SU-DHL-6 (cell line): ENCODE results near the gene FBXL4.
"Not testable (repeated sequence)": the region's sequence is repeated elsewhere in the genome, so short reads cannot be mapped to it uniquely, and the experiment has no call there.

Experiments
- H2AFZ ChIP-seq: fragments of 200-600 bp; sonication (generic); 2 replicates; pipeline ENCODE4 v1.6.1; 2014; ENCODE audit warnings: low read depth, mild to moderate bottlenecking, moderate library complexity, mixed read lengths, antibody characterized with exemption, low read length; ENCODE audit not compliant: severe bottlenecking
- H3F3A ChIP-seq: fragments of 200-600 bp; shearing (Covaris generic); 2 replicates; pipeline ENCODE4 v1.6.0; 2016; ENCODE audit warnings: antibody characterized with exemption, mild to moderate bottlenecking; ENCODE audit not compliant: insufficient read depth
- H3K27ac ChIP-seq: fragments of 200-600 bp; sonication (generic); 2 replicates; pipeline ENCODE4 v1.5.1; 2016; ENCODE audit warnings: low read depth, mild to moderate bottlenecking, low read length, moderate library complexity, mixed read lengths
- H3K27me3 ChIP-seq: fragments of 200-600 bp; sonication (generic), shearing (Covaris generic); 2 replicates; pipeline ENCODE4 v1.6.0; 2014; ENCODE audit warnings: mild to moderate bottlenecking, low read length
- H3K36me3 ChIP-seq: fragments of 200-600 bp; sonication (generic); 2 replicates; pipeline ENCODE4 v1.6.1; 2014; ENCODE audit warnings: mild to moderate bottlenecking, low read length, mixed read lengths
- H3K4me2 ChIP-seq: fragments of 300-600, 200-600 bp; shearing (Covaris generic), sonication (generic); 2 replicates; pipeline ENCODE4 v1.6.0; 2014; ENCODE audit warnings: low read length, low read depth, mild to moderate bottlenecking; ENCODE audit not compliant: poor library complexity, severe bottlenecking
- H3K4me3 ChIP-seq: fragments of 200-600 bp; sonication (generic); 2 replicates; pipeline ENCODE4 v1.5.1; 2014; ENCODE audit warnings: antibody characterized with exemption, low read length, mild to moderate bottlenecking, mixed read lengths; ENCODE audit not compliant: insufficient read depth, poor library complexity, severe bottlenecking
- H3K79me2 ChIP-seq: fragments of 200-600 bp; sonication (generic); 2 replicates; pipeline ENCODE4 v1.6.1; 2014; ENCODE audit warnings: mild to moderate bottlenecking, low read length, moderate library complexity; ENCODE audit not compliant: insufficient read depth
- H3K9ac ChIP-seq: fragments of 200-600 bp; sonication (generic); 2 replicates; pipeline ENCODE4 v1.7.0; 2014; ENCODE audit warnings: mild to moderate bottlenecking, low read length
- H3K9me2 ChIP-seq: fragments of 200-600 bp; sonication (generic); replicated peaks from 2 replicates; pipeline ENCODE4 v1.6.1; 2014; ENCODE audit warnings: low read length; ENCODE audit not compliant: insufficient read depth
- H3K9me3 ChIP-seq: fragments of 200-600 bp; sonication (generic); 2 replicates; pipeline ENCODE4 v1.6.1; 2014; ENCODE audit warnings: low read length, mixed read lengths; ENCODE audit not compliant: insufficient read depth
- H4K20me1 ChIP-seq: fragments of 200-600 bp; sonication (generic); 2 replicates; pipeline ENCODE4 v1.6.1; 2014; ENCODE audit warnings: low read depth, mild to moderate bottlenecking, antibody characterized with exemption, low read length, moderate library complexity, mixed read lengths
- CTCF ChIP-seq: fragments of 200-600 bp; sonication (generic); IDR thresholded peaks from one replicate; pipeline ENCODE4 v1.5.1; 2017; ENCODE audit warnings: antibody characterized with exemption, mild to moderate bottlenecking, low read length, moderate library complexity; ENCODE audit not compliant: insufficient read depth, poor library complexity, severe bottlenecking
- EZH2phosphoT487 ChIP-seq: fragments of 200-600 bp; sonication (generic), shearing (Covaris generic); conservative IDR thresholded peaks from 2 replicates; pipeline ENCODE4 v1.6.1; 2018; ENCODE audit warnings: mild to moderate bottlenecking, antibody characterized with exemption, low read length, moderate library complexity, mixed read lengths

Gene FBXL4

GRCh38 chr6:98924647-98925046 is 23.1 kb downstream of the FBXL4 start:
- no peak overlapping the region for H3K9ac ChIP-seq
- peaks cover 5% of the 10 kb centered on the region for H3K36me3 ChIP-seq
- TF ChIP-seq CTCF (no peak), EZH2phosphoT487 (no peak)
- H4K20me1 ChIP-seq, result no peaks in the 10 kb centered on the region; the same call in 1 of the 2 replicates
- no peaks in the 10 kb centered on the region for H3K9me3 ChIP-seq
- no peak overlapping the region for H2AFZ ChIP-seq
- H3K4me3 ChIP-seq, result no peak overlapping the region
- H3K4me2 ChIP-seq, result no peak overlapping the region
- H3F3A ChIP-seq, result no peaks in the 10 kb centered on the region
- H3K27me3 ChIP-seq, result no peaks in the 10 kb centered on the region
- peaks cover 10% of the 10 kb centered on the region for H3K79me2 ChIP-seq
- no peak overlapping the region for H3K27ac ChIP-seq
- H3K9me2 ChIP-seq, result no peaks in the 10 kb centered on the region

GRCh38 chr6:98920904-98921431 is 26.8 kb downstream of the FBXL4 start:
- Histone ChIP-seq H4K20me1 (no peaks in the 10 kb centered on the region; the same call in 1 of the 2 replicates), H2AFZ (no peak overlapping the region), H3K27me3 (no peaks in the 10 kb centered on the region), H3K27ac (no peak overlapping the region), H3K9me3 (no peaks in the 10 kb centered on the region), H3K4me2 (no peak overlapping the region), H3K4me3 (no peak overlapping the region), H3K9ac (no peak overlapping the region), H3K36me3 (peaks cover 5% of the 10 kb centered on the region), H3F3A (no peaks in the 10 kb centered on the region), H3K79me2 (no peaks in the 10 kb centered on the region), H3K9me2 (no peaks in the 10 kb centered on the region)
- no peak for TF ChIP-seq EZH2phosphoT487
- no peak for TF ChIP-seq CTCF

- H3K9me2 ChIP-seq, H4K20me1 ChIP-seq, H2AFZ ChIP-seq, H3F3A ChIP-seq, H3K9ac ChIP-seq, H3K79me2 ChIP-seq, H3K4me2 ChIP-seq, H3K4me3 ChIP-seq, H3K27me3 ChIP-seq, H3K36me3 ChIP-seq, H3K27ac ChIP-seq, H3K9me3 ChIP-seq: not testable (repeated sequence)
These were observed 36.8 kb downstream of the FBXL4 start for GRCh38 chr6:98910946-98911345.

GRCh38 chr6:98909236-98909635 is 38.5 kb downstream of the FBXL4 start:
- Histone ChIP-seq H4K20me1 (no peaks in the 10 kb centered on the region), H3K27ac (no peak overlapping the region), H3K9me2 (no peaks in the 10 kb centered on the region), H3K4me3 (no peak overlapping the region), H3K79me2 (no peaks in the 10 kb centered on the region), H3K36me3 (peaks cover 11% of the 10 kb centered on the region; the same call in 1 of the 2 replicates), H3F3A (no peaks in the 10 kb centered on the region), H3K9me3 (no peaks in the 10 kb centered on the region), H2AFZ (no peak overlapping the region), H3K9ac (no peak overlapping the region), H3K27me3 (no peaks in the 10 kb centered on the region), H3K4me2 (no peak overlapping the region)
- no peak for TF ChIP-seq CTCF
- TF ChIP-seq EZH2phosphoT487, result no peak

- not testable (repeated sequence) for H4K20me1 ChIP-seq, H3K9ac ChIP-seq, H3K9me2 ChIP-seq, H3K27ac ChIP-seq, H3K9me3 ChIP-seq, H3K4me3 ChIP-seq, H3K79me2 ChIP-seq, H3K4me2 ChIP-seq, H3F3A ChIP-seq, H2AFZ ChIP-seq, H3K27me3 ChIP-seq
- peaks cover 25% of the 10 kb centered on the region; the same call in 1 of the 2 replicates for H3K36me3 ChIP-seq
These were observed 41.4 kb downstream of the FBXL4 start for GRCh38 chr6:98906342-98906741.
